Lower leg skin (tissue), 3 donors: ENCODE results near the gene SLC6A3.

Experiments used
- CTCF ChIP-seq, 3 donors: fragments of 450-650 bp; IDR thresholded peaks; one replicate each; pipeline ENCODE4 v1.5.1; 2016; ENCODE audit warnings: antibody characterized with exemption in 3 of 3, mild to moderate bottlenecking in 3 of 3, moderate library complexity in 2 of 3
- POLR2A ChIP-seq, 2 donors: fragments of 450-650 bp; IDR thresholded peaks; one replicate each; pipeline ENCODE4 v1.6.1; 2016 to 2017; ENCODE audit warnings: antibody characterized with exemption in 2 of 2, mild to moderate bottlenecking in 1 of 2, moderate library complexity in 1 of 2

GRCh38 chr5:1383344-1383743, 61.9 kb downstream of the SLC6A3 start:
- TF ChIP-seq CTCF (IDR thresholded peaks at IDR 0.05) (no peak), POLR2A (IDR thresholded peaks at IDR 0.05) (no peak)
